ENCODE data around the gene GSG1L.

The GSG1L gene

GRCh38 chr16:28003021-28003865 lies 60.3 kb downstream of the GSG1L start:
- H3K27ac ChIP-seq: no peak overlapping the region

DNA sequence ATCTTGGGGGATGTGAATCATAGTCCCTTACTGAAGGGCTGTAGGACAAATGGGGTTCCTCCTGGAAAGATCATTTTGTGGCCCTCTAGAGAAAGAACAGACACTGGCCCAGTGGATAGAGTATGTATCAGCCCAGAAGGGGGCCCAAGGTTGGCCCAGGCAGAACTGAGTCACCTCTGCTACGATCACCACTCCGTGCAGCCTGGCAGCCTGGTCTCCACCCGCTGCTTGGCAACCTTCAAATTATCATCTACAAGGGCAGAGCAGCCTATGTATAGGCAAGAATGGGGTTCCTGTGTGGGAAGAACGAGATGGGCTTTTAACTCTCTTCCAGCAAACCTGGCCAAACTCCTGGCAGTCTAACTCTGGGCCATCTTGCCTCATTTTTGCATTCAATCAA lies 61.9 kb downstream of the GSG1L start:
- TF ChIP-seq CTCF (conservative IDR thresholded peaks at IDR 0.05) (no peak), ZFX (IDR thresholded peaks at IDR 0.05) (no peak)
- no peak overlapping the region for H3K27ac ChIP-seq

More at GRCh38 chr16:28003021-28003865, 60.3 kb downstream of the GSG1L start:
- TF ChIP-seq CTCF (conservative IDR thresholded peaks at IDR 0.05) (no peak), ZFX (IDR thresholded peaks at IDR 0.05) (no peak)

DNA sequence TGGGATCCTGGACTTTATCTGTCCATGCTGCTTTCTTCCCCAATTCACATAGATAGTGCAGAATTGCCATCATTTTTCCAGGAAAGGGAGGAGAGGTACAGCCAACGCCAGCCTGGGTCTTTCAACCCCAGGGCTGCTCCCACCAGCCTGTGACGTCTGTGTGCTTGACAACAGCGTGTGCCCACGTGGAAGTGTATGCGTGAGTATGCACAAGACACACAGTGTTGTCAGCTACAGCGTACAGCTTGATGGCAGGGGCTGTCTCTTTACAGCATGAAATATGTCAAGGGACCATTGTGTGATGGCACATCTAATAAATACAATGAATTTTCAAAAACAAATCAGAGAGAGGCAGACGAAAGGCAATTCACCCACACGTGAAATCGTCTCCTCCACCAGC lies 62.3 kb downstream of the GSG1L start:
- TF ChIP-seq CTCF (conservative IDR thresholded peaks at IDR 0.05) (no peak), ZFX (IDR thresholded peaks at IDR 0.05) (no peak)
- no peak overlapping the region for H3K27ac ChIP-seq

GRCh38 chr16:28000314-28001169 lies 63.0 kb downstream of the GSG1L start:
- TF ChIP-seq CTCF (conservative IDR thresholded peaks at IDR 0.05) (no peak), ZFX (IDR thresholded peaks at IDR 0.05) (no peak)
- no peak overlapping the region for H3K27ac ChIP-seq

DNA sequence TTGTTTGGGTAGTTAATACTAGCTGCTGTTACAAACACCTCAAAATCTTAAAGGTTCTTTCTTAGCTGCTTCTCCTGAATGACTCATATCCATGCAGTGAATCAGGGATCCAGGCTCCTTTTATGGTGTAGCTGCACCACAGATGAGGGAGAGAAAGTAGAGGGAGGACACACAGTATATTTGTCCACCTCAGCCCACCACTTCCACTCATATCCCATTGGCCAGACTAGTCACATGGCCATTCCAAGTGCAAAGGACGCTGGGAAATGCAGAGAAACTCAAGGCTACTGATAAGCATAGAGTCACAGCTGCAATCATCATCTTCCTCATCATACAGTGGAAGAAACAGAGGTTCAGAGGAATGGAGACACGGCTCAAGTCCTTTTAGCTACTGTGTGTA lies 63.8 kb downstream of the GSG1L start:
- H3K27ac ChIP-seq: no peak overlapping the region

DNA sequence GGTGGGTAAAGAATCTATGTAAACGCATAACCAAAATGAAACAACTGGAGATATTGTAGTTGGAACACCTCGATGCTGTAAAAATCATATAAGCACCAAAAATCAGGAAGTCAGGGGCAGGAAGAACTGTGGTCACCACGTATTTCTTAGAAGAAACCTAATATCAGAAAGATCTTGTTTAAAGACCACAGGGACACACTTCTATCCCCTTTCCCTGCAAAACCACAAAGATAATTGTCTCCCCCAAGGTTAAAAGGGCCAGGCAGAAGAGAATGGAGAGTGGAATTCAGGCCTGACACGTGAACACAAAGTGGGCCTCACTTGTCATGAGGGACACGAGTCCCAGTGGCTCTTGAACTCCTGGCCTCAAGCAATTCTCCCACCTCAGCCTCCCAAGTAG lies 68.1 kb downstream of the GSG1L start:
- TF ChIP-seq CTCF (conservative IDR thresholded peaks at IDR 0.05) (no peak), ZFX (IDR thresholded peaks at IDR 0.05) (no peak)
- no peak overlapping the region for H3K27ac ChIP-seq

More for the DNA sequence above, 63.8 kb downstream of the GSG1L start:
- TF ChIP-seq ZFX (IDR thresholded peaks at IDR 0.05) (no peak), CTCF (conservative IDR thresholded peaks at IDR 0.05) (no peak)

DNA sequence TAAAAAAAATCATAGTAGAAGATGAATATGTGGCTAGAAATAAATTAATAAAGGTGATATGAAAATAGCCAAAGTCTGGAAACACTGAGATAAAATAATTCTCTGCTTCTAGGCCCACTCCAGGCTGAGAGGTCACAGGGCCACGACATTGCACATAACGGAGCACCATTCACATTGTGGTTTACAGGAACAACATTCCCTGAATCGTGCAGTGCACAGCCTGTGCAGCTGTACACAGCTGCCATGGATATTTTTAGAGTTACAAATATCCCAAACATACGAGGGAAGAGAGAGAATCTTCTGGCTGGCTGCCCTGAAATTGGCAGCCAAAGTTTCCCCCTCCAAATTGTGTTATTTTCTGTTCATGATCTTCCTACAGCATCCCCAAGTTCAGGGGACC lies 68.8 kb downstream of the GSG1L start:
- no peak for TF ChIP-seq ZFX (IDR thresholded peaks at IDR 0.05)
- TF ChIP-seq CTCF (conservative IDR thresholded peaks at IDR 0.05): no peak
- no peak overlapping the region for H3K27ac ChIP-seq

Measured in C4-2B (cell line).